Mucosa of rectum (tissue), 2 donors: Measurements from ENCODE around the gene TARS3.
"Not testable (repeated sequence)": the region's sequence is repeated elsewhere in the genome, so short reads cannot be mapped to it uniquely, and the experiment has no call there.

Source experiments
- H3K27ac ChIP-seq, 2 donors: one replicate each; pipeline ENCODE4 v1.7.0; 2013; ENCODE audit warnings: inconsistent platforms in 2 of 2, low read depth in 2 of 2, low read length in 2 of 2
- H3K27me3 ChIP-seq, 2 donors: one replicate each; pipeline ENCODE4 v1.7.0; 2013; ENCODE audit warnings: low read length in 2 of 2; ENCODE audit not compliant: control insufficient read depth in 2 of 2, insufficient read depth in 2 of 2
- H3K36me3 ChIP-seq, 2 donors: one replicate each; pipeline ENCODE4 v1.7.0; 2013; ENCODE audit warnings: low read length in 2 of 2; ENCODE audit not compliant: control insufficient read depth in 2 of 2, insufficient read depth in 2 of 2
- H3K4me1 ChIP-seq, 2 donors: one replicate each; pipeline ENCODE4 v1.7.0; 2013; ENCODE audit warnings: low read length in 2 of 2, mild to moderate bottlenecking in 1 of 2; ENCODE audit not compliant: control insufficient read depth in 2 of 2, insufficient read depth in 2 of 2
- H3K4me3 ChIP-seq, 2 donors: one replicate each; pipeline ENCODE4 v1.7.0; 2013; ENCODE audit warnings: low read length in 2 of 2
- H3K9ac ChIP-seq, 2 donors: one replicate each; pipeline ENCODE4 v1.7.0; 2013; ENCODE audit warnings: low read length in 2 of 2, low read depth in 1 of 2, mild to moderate bottlenecking in 1 of 2
- H3K9me3 ChIP-seq, 2 donors: one replicate each; pipeline ENCODE4 v1.7.0; 2013; ENCODE audit warnings: low read length in 2 of 2; ENCODE audit not compliant: control insufficient read depth in 2 of 2
- donor health status: healthy.
- donor health status: Normal muscosa, but diverticular disease.

TARS3 gene

GRCh38 chr15:101723874-101724674 is at the start of gene TARS3:
Gene TARS3, minus strand, starts transcription at chr15:101724473. Its CDS starts 86 bp downstream, at chr15:101724387.
- no peaks in the 10 kb centered on the region for H3K27me3 ChIP-seq
- peaks cover 3 to 4% of the 10 kb centered on the region in 2 donors for H3K4me1 ChIP-seq
- H3K4me3 ChIP-seq = peak within 1 kb of the TSS; percentile 75 to 83
- peak within 1 kb of the TSS; percentile 71 to 94 for H3K9ac ChIP-seq
- peaks cover 18 to 23% of the 10 kb centered on the region in 2 donors for H3K36me3 ChIP-seq
- H3K9me3 ChIP-seq = no peaks in the 10 kb centered on the region
- H3K27ac ChIP-seq = peak within 1 kb of the TSS; percentile 95 to 96

- Histone ChIP-seq H3K4me1 (no peaks in the 10 kb centered on the region), H3K9me3 (no peaks in the 10 kb centered on the region), H3K9ac (no peak overlapping the region), H3K36me3 (no peaks in the 10 kb centered on the region), H3K27ac (no peak overlapping the region), H3K4me3 (no peak overlapping the region), H3K27me3 (no peaks in the 10 kb centered on the region)
Measured at GRCh38 chr15:101773496-101774100, 49.3 kb upstream of the TARS3 start.

GRCh38 chr15:101772921-101773320 is 48.6 kb upstream of the TARS3 start:
- no peak overlapping the region for H3K27ac ChIP-seq
- no peak overlapping the region for H3K4me3 ChIP-seq
- H3K9me3 ChIP-seq = no peaks in the 10 kb centered on the region
- H3K4me1 ChIP-seq = no peaks in the 10 kb centered on the region
- H3K36me3 ChIP-seq = no peaks in the 10 kb centered on the region
- no peak overlapping the region for H3K9ac ChIP-seq
- no peaks in the 10 kb centered on the region for H3K27me3 ChIP-seq

GRCh38 chr15:101767083-101767640 is 42.9 kb upstream of the TARS3 start:
- H3K27ac ChIP-seq, H3K9me3 ChIP-seq, H3K27me3 ChIP-seq, H3K4me3 ChIP-seq, H3K4me1 ChIP-seq, H3K36me3 ChIP-seq, H3K9ac ChIP-seq: not testable (repeated sequence)

GRCh38 chr15:101765772-101766456 is 41.6 kb upstream of the TARS3 start:
- no peak overlapping the region for H3K27ac ChIP-seq

GRCh38 chr15:101765340-101765671 is 41.0 kb upstream of the TARS3 start:
- not testable (repeated sequence) for H3K27me3 ChIP-seq, H3K4me1 ChIP-seq, H3K36me3 ChIP-seq, H3K27ac ChIP-seq, H3K4me3 ChIP-seq, H3K9ac ChIP-seq, H3K9me3 ChIP-seq

More at GRCh38 chr15:101765772-101766456, 41.6 kb upstream of the TARS3 start:
- Histone ChIP-seq H3K36me3 (no peaks in the 10 kb centered on the region), H3K27me3 (no peaks in the 10 kb centered on the region), H3K4me3 (no peak overlapping the region), H3K9me3 (no peaks in the 10 kb centered on the region), H3K4me1 (no peaks in the 10 kb centered on the region), H3K9ac (no peak overlapping the region)

GRCh38 chr15:101764669-101765339 is 40.5 kb upstream of the TARS3 start:
- not testable (repeated sequence) for H3K27me3 ChIP-seq, H3K9me3 ChIP-seq, H3K4me1 ChIP-seq, H3K27ac ChIP-seq, H3K4me3 ChIP-seq, H3K36me3 ChIP-seq, H3K9ac ChIP-seq

- H3K4me3 ChIP-seq, H3K36me3 ChIP-seq, H3K4me1 ChIP-seq, H3K27ac ChIP-seq, H3K27me3 ChIP-seq, H3K9ac ChIP-seq, H3K9me3 ChIP-seq: not testable (repeated sequence)
Measured at GRCh38 chr15:101746716-101747082, 22.4 kb upstream of the TARS3 start.

- H3K4me1 ChIP-seq, H3K36me3 ChIP-seq, H3K4me3 ChIP-seq, H3K9ac ChIP-seq, H3K9me3 ChIP-seq, H3K27me3 ChIP-seq, H3K27ac ChIP-seq: not testable (repeated sequence)
Measured at GRCh38 chr15:101734837-101735236, 10.6 kb upstream of the TARS3 start.

- H3K27me3 ChIP-seq = no peaks in the 10 kb centered on the region
- no peak overlapping the region for H3K27ac ChIP-seq
- no peak overlapping the region for H3K9ac ChIP-seq
- no peaks in the 10 kb centered on the region for H3K4me1 ChIP-seq
- no peaks in the 10 kb centered on the region for H3K9me3 ChIP-seq
- H3K36me3 ChIP-seq = no peaks in the 10 kb centered on the region
- H3K4me3 ChIP-seq = no peak overlapping the region
Measured at GRCh38 chr15:101733545-101733944, 9.3 kb upstream of the TARS3 start.
